GM21367 (cell line): ENCODE measurements around the gene NEDD9.

Source experiments
- ATAC-seq: cut with Tn5 transposase; IDR thresholded peaks from one replicate; pipeline ENCODE4 v1.9.1; 2021; ENCODE audit not compliant: unreplicated experiment

NEDD9 gene

GRCh38 chr6:11236076-11236750, 3.7 kb upstream of the NEDD9 start:
- no peak for ATAC-seq

GRCh38 chr6:11235062-11235461, 2.6 kb upstream of the NEDD9 start:
- no peak for ATAC-seq

GRCh38 chr6:11233673-11234573, 1.5 kb upstream of the NEDD9 start:
- no peak for ATAC-seq

- ATAC-seq: no peak
Measured at GRCh38 chr6:11232770-11233626, 530 bp upstream of the NEDD9 start.

GRCh38 chr6:11231564-11232192, 790 bp downstream of the NEDD9 start:
- no peak for ATAC-seq

GRCh38 chr6:11231108-11231463, 1.4 kb downstream of the NEDD9 start:
- no peak for ATAC-seq

GRCh38 chr6:11230158-11231107, 2.0 kb downstream of the NEDD9 start:
- no peak for ATAC-seq

GRCh38 chr6:11229655-11230046, 2.8 kb downstream of the NEDD9 start:
- ATAC-seq: no peak

- ATAC-seq: no peak
Measured at GRCh38 chr6:11228935-11229654, 3.4 kb downstream of the NEDD9 start.

GRCh38 chr6:11227698-11228097, 4.8 kb downstream of the NEDD9 start:
- no peak for ATAC-seq

- ATAC-seq: no peak
Measured at GRCh38 chr6:11226005-11226404, 6.5 kb downstream of the NEDD9 start.

GRCh38 chr6:11224966-11225463, 7.5 kb downstream of the NEDD9 start:
- ATAC-seq: no peak

GRCh38 chr6:11224252-11224965, 8.1 kb downstream of the NEDD9 start:
- no peak for ATAC-seq

- ATAC-seq: no peak
Measured at GRCh38 chr6:11223286-11223864, 9.1 kb downstream of the NEDD9 start.

- ATAC-seq: no peak
Measured at GRCh38 chr6:11222385-11223277, 9.8 kb downstream of the NEDD9 start.

- ATAC-seq: no peak
Measured at GRCh38 chr6:11221623-11222384, 10.7 kb downstream of the NEDD9 start.
